ENCODE data around the gene C1orf21. TPM values are rescaled to one million over a fixed set of nuclear protein-coding genes. Genes with fewer than 3 reads are reported as not detected.

Gene C1orf21
- total RNA-seq, 4 donors from 2014 or later, result 13.1 to 30.6 (median 22.1) TPM

DNA sequence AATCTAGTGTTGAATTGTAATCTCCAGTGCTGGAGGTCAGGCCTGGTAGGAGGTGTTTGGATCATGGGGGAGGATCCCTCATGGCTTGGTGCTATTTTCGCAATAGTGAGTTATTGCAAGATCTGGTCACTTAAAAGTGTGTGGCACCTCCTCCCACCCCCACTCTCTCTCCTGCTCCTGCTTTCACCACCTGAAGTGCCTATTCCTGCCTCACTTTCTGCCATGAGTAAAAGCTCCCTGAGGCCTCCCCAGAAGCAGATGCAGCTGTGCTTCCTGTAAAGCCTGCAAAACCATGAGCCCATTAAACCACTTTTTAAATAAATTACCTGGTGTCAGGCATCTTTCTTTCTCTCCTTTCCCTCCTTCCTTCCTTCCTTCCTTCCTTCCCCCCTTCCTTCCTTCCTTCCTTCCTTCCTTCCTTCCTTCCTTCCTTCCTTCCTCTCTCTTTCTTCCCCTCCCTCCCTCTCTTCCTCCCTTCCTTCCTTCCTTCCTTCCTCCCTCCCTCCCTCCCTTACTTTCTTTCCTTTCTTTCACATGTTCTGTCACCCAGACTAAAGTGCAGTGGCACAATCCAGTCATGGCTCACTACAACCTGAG lies 172.4 kb downstream of the C1orf21 start:
- no peak for DNase-seq
- WGBS, 2 donors, result 100% methylated on average over 1 of the region's 1 CpG
- TF ChIP-seq POLR2A (IDR thresholded peaks at IDR 0.05), result no peak
- TF ChIP-seq, protein P1, sequence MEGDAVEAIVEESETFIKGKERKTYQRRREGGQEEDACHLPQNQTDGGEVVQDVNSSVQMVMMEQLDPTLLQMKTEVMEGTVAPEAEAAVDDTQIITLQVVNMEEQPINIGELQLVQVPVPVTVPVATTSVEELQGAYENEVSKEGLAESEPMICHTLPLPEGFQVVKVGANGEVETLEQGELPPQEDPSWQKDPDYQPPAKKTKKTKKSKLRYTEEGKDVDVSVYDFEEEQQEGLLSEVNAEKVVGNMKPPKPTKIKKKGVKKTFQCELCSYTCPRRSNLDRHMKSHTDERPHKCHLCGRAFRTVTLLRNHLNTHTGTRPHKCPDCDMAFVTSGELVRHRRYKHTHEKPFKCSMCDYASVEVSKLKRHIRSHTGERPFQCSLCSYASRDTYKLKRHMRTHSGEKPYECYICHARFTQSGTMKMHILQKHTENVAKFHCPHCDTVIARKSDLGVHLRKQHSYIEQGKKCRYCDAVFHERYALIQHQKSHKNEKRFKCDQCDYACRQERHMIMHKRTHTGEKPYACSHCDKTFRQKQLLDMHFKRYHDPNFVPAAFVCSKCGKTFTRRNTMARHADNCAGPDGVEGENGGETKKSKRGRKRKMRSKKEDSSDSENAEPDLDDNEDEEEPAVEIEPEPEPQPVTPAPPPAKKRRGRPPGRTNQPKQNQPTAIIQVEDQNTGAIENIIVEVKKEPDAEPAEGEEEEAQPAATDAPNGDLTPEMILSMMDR (IDR thresholded peaks at IDR 0.05), result no peak
- no peak overlapping the region for H3K27ac ChIP-seq
- peaks cover 9 to 20% of the 10 kb centered on the region in 2 donors for H3K4me1 ChIP-seq
- no peaks in the 10 kb centered on the region for H3K9me3 ChIP-seq
- H3K27me3 ChIP-seq, result no peaks in the 10 kb centered on the region
- no peaks in the 10 kb centered on the region for H3K36me3 ChIP-seq
- H3K4me3 ChIP-seq (replicated peaks in 1 of 3), result no peak overlapping the region
- intact Hi-C loops (cut with DNase I), result no loop called here

DNA sequence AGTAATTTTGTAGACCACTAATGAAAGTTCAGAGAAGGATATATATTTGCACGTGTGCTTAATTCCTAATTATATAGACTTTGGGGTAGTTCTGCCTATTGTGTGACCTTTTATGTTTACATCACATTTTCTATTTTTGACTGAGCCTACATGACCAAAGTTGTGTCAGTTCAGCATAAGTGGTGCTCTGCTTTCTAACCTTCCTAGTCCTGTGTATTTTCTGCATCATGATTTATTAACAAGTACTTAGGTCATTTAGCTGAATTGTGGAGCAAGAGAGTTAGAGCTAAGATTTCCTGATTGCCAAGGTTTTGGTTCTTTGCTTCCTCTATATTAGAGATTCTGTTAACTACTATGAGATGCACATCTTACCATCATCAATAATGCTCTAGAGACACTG lies 176.0 kb downstream of the C1orf21 start:
- no peak for TF ChIP-seq POLR2A (IDR thresholded peaks at IDR 0.05)
- TF ChIP-seq, protein P1 (IDR thresholded peaks at IDR 0.05), result no peak
- H3K9me3 ChIP-seq, result no peaks in the 10 kb centered on the region
- peaks cover 9 to 20% of the 10 kb centered on the region in 2 donors for H3K4me1 ChIP-seq
- no peak for DNase-seq
- intact Hi-C loops (cut with DNase I), result loop anchor here (10.0 kb wide), 1 partner anchor 168 kb away; no protein-coding TSS in a partner anchor
- WGBS, 2 donors, result 44 to 52% methylated on average over 1 of the region's 1 CpG
- H3K36me3 ChIP-seq, result no peaks in the 10 kb centered on the region
- H3K27me3 ChIP-seq, result no peaks in the 10 kb centered on the region
- H3K27ac ChIP-seq, result peak overlapping the region in 1 of 3 donors; percentile 26
- no peak overlapping the region for H3K4me3 ChIP-seq (replicated peaks in 1 of 3)

DNA sequence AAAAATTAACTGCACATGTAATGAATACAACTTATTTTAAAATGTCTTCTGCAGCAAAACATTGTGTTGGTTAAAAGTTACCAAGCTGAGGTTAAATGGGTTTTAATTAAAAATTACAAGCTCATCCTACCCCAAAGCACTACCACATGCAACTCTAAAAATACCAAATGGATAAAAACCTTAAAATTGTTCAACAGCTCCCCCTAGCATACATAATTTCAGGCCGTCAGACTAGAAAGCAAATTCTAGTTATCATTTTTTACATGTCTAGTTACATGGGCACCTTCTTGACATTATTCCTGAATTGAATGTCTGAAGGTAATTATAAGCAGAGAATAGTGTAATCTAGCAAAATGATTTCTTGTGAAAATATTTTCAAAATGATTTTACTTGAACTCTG lies 176.5 kb downstream of the C1orf21 start:
- Histone ChIP-seq H3K4me1 (peaks cover 9 to 20% of the 10 kb centered on the region in 2 donors), H3K27ac (peak overlapping the region in 2 of 3 donors; percentile 12 to 33), H3K27me3 (no peaks in the 10 kb centered on the region), H3K9me3 (no peaks in the 10 kb centered on the region), H3K36me3 (no peaks in the 10 kb centered on the region), H3K4me3 (replicated peaks in 1 of 3) (no peak overlapping the region)
- no peak for TF ChIP-seq POLR2A (IDR thresholded peaks at IDR 0.05)
- TF ChIP-seq, protein P1 (IDR thresholded peaks at IDR 0.05), result peak in 5 of 6 experiments; percentile 3 to 68 (median 60)
- 6 to 8% methylated on average over 1 of the region's 1 CpG for WGBS, 2 donors
- intact Hi-C loops (cut with DNase I), result loop anchor here (10.0 kb wide), 1 partner anchor 169 kb away; no protein-coding TSS in a partner anchor
- DNase-seq, result no peak

DNA sequence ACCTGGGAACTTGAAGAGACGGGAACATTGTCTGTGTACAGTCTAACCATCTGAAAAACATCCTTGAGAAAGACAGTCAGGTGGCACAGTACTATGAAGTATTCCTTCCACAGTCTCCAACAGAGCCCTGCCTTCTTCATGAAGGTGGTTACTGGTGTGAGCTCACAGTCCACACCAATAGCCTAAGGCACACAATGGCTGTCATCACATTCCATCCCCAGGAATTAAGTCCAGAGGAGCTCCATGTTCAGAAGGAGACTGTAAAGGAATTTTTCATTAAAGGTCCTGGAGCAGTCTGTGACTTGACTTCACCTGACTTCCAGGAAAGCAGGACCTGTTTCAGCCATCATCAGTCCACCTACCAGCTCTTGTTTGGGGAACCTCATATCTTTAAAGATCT lies 180.2 kb downstream of the C1orf21 start:
- TF ChIP-seq POLR2A (IDR thresholded peaks at IDR 0.05), result no peak
- TF ChIP-seq, protein P1 (IDR thresholded peaks at IDR 0.05), result no peak
- no peaks in the 10 kb centered on the region for H3K9me3 ChIP-seq
- 95 to 100% methylated on average over 1 of the region's 1 CpG for WGBS, 2 donors
- H3K27me3 ChIP-seq, result no peaks in the 10 kb centered on the region
- H3K4me3 ChIP-seq (replicated peaks in 1 of 3), result no peak overlapping the region
- no peak overlapping the region for H3K27ac ChIP-seq
- H3K36me3 ChIP-seq, result no peaks in the 10 kb centered on the region
- DNase-seq, result no peak
- H3K4me1 ChIP-seq, result peaks cover 9 to 15% of the 10 kb centered on the region in 2 donors
- intact Hi-C loops (cut with DNase I), result loop anchor here (10.0 kb wide), 1 partner anchor 172 kb away; no protein-coding TSS in a partner anchor

DNA sequence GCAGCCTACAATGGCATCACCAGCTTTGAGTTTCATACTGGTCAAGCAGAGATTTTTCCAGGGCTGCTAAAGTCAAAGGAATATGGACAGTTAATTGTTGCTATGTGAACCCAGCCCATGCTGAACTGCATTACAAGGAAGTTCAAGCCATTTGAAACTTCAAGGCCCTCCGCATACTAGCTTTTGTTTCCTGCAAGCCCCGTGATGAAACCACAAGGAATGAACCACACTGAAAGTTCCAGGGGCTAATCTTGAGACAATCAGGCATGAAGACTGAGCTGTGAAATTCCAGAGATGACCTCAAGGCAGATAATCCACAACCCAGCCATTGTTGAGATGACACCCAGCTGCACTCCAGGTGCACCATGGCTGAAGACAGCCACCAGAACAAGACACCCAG lies 180.8 kb downstream of the C1orf21 start:
- H3K4me3 ChIP-seq (replicated peaks in 1 of 3), result no peak overlapping the region
- no peak for DNase-seq
- TF ChIP-seq, protein P1 (IDR thresholded peaks at IDR 0.05), result no peak
- no peak for TF ChIP-seq POLR2A (IDR thresholded peaks at IDR 0.05)
- no peaks in the 10 kb centered on the region for H3K36me3 ChIP-seq
- intact Hi-C loops (cut with DNase I), result loop anchor here (10.0 kb wide), 1 partner anchor 173 kb away; no protein-coding TSS in a partner anchor
- H3K27me3 ChIP-seq, result no peaks in the 10 kb centered on the region
- H3K27ac ChIP-seq, result no peak overlapping the region
- no peaks in the 10 kb centered on the region for H3K9me3 ChIP-seq
- WGBS, 2 donors, result 88 to 95% methylated on average over 2 of the region's 2 CpGs
- H3K4me1 ChIP-seq, result peaks cover 9 to 11% of the 10 kb centered on the region in 2 donors

Data from thyroid gland (tissue), 4 donors.